ENCODE results near the gene TENM4. TPM values are rescaled to one million over a fixed set of nuclear protein-coding genes. Genes with fewer than 3 reads are reported as not detected.

Gene TENM4
- total and polyA plus RNA-seq, 10 of the 15 experiments (the other 5 are each of a cell fraction or from before 2014, with no cell fraction given) = 0.03 to 0.12 (median 0.06) TPM; not detected in 7

DNA sequence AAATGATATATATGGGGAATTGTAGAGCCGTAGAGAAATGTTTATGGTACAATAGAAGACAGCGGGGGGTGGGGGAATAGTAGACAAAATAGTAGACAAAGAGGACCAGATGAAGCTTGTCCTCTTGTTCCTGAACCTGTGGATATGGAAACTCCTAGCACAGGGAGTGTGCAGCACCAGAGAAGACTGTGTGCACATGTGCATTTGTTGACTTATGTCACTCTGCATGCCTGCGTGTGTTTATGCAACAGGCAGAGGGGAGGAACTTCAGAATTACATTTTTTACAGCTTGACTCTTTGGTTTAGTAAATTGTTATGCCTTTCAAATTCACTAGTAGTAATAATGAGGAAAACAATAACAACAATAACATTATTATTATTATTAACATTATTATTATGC lies 36.0 kb downstream of the TENM4 start:
- no peak overlapping the region for H3K4me3 ChIP-seq
- ChIA-PET RAD21 (ENCODE audit: unreplicated experiment) (interaction anchor here (1.0 to 1.9 kb wide), 3 partner anchors 11 to 88 kb away, joined by 4 to 5 read pairs (median 4); no protein-coding TSS in a partner anchor), SMC1A (ENCODE audit: uncharacterized antibody, unreplicated experiment) (interaction anchor here (0.7 to 7.2 kb wide), 8 partner anchors 9 to 87 kb away, joined by 3 to 127 read pairs (median 5); no protein-coding TSS in a partner anchor), POLR2A (interaction anchor here (1.1 kb wide), 1 partner anchor 9 kb away, joined by 3 read pairs; no protein-coding TSS in a partner anchor), CTCF (interaction anchor here (0.6 to 6.6 kb wide), 6 partner anchors 14 to 86 kb away, joined by 3 to 230 read pairs (median 6); no protein-coding TSS in a partner anchor)
- in situ Hi-C loops (cut with MboI) = loop anchor here (5.0 kb wide), 1 partner anchor 77 kb away; no protein-coding TSS in a partner anchor
- intact Hi-C loops (cut with micrococcal nuclease; ENCODE audit: unreplicated experiment) = no loop called here
- ATAC-seq (no peak), DNase-seq (ENCODE audit: low read depth, low spot score) (no peak), FAIRE-seq (no peak)
- TF ChIP-seq RAD51 (IDR thresholded peaks at IDR 0.05) = no peak
- TF ChIP-seq CHD2 (IDR thresholded peaks at IDR 0.05; ENCODE audit: borderline replicate concordance, low read depth, low read length) = no peak
- no peak for TF ChIP-seq ETV6 (conservative IDR thresholded peaks at IDR 0.05 in 1 of 2, IDR thresholded peaks at IDR 0.05 in 1 of 2; ENCODE audit: borderline replicate concordance in 1 of 2, low read depth in 1 of 2)
- no peak for TF ChIP-seq RFX5 (IDR thresholded peaks at IDR 0.05; ENCODE audit: low read depth, low read length)
- no peak for TF ChIP-seq HCFC1 (IDR thresholded peaks at IDR 0.05; ENCODE audit: low read length)
- TF ChIP-seq SMAD1 (IDR thresholded peaks at IDR 0.05; ENCODE audit: low read depth, partially characterized antibody) = no peak
- no peak for TF ChIP-seq EZH2 (IDR thresholded peaks at IDR 0.05; ENCODE audit: borderline replicate concordance, control insufficient read depth, low read depth, low read length)
- no peak for TF ChIP-seq KLF5 (IDR thresholded peaks at IDR 0.05; ENCODE audit: partially characterized antibody)
- TF ChIP-seq, protein P1, sequence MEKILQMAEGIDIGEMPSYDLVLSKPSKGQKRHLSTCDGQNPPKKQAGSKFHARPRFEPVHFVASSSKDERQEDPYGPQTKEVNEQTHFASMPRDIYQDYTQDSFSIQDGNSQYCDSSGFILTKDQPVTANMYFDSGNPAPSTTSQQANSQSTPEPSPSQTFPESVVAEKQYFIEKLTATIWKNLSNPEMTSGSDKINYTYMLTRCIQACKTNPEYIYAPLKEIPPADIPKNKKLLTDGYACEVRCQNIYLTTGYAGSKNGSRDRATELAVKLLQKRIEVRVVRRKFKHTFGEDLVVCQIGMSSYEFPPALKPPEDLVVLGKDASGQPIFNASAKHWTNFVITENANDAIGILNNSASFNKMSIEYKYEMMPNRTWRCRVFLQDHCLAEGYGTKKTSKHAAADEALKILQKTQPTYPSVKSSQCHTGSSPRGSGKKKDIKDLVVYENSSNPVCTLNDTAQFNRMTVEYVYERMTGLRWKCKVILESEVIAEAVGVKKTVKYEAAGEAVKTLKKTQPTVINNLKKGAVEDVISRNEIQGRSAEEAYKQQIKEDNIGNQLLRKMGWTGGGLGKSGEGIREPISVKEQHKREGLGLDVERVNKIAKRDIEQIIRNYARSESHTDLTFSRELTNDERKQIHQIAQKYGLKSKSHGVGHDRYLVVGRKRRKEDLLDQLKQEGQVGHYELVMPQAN (conservative IDR thresholded peaks at IDR 0.05) = no peak
- TF ChIP-seq, protein P2, sequence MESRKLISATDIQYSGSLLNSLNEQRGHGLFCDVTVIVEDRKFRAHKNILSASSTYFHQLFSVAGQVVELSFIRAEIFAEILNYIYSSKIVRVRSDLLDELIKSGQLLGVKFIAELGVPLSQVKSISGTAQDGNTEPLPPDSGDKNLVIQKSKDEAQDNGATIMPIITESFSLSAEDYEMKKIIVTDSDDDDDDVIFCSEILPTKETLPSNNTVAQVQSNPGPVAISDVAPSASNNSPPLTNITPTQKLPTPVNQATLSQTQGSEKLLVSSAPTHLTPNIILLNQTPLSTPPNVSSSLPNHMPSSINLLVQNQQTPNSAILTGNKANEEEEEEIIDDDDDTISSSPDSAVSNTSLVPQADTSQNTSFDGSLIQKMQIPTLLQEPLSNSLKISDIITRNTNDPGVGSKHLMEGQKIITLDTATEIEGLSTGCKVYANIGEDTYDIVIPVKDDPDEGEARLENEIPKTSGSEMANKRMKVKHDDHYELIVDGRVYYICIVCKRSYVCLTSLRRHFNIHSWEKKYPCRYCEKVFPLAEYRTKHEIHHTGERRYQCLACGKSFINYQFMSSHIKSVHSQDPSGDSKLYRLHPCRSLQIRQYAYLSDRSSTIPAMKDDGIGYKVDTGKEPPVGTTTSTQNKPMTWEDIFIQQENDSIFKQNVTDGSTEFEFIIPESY (IDR thresholded peaks at IDR 0.05) = no peak
- TF ChIP-seq ZNF622 (IDR thresholded peaks at IDR 0.05) = no peak
- H3K79me2 ChIP-seq (ENCODE audit: control insufficient read depth, insufficient read depth, low read length) = no peaks in the 10 kb centered on the region
- H2AFZ ChIP-seq (ENCODE audit: control insufficient read depth, low read depth, low read length) = no peak overlapping the region
- 69% methylated on average over 3 of the region's 3 CpGs for WGBS (ENCODE audit: insufficient coverage, insufficient replicate concordance, low lambda C conversion rate, missing lambda C conversion rate)
- no peaks in the 10 kb centered on the region for H3K27me3 ChIP-seq (replicated peaks in 1 of 2; ENCODE audit: control insufficient read depth in 2 of 2, insufficient read depth in 2 of 2, low read length in 1 of 2)
- H3K9ac ChIP-seq (ENCODE audit: control insufficient read depth, insufficient read depth, low read length) = no peak overlapping the region
- H3K27ac ChIP-seq (ENCODE audit: control insufficient read depth, insufficient read depth) = no peak overlapping the region
- H3K4me2 ChIP-seq (ENCODE audit: control insufficient read depth, insufficient read depth) = no peak overlapping the region
- no peaks in the 10 kb centered on the region for H3K9me3 ChIP-seq (replicated peaks; ENCODE audit: control insufficient read depth, insufficient read depth, low read length)
- no peaks in the 10 kb centered on the region for H4K20me1 ChIP-seq (ENCODE audit: control insufficient read depth, insufficient read depth)
- peaks cover 9% of the 10 kb centered on the region for H3K4me1 ChIP-seq (ENCODE audit: control insufficient read depth, insufficient read depth, low read length)
- H3K36me3 ChIP-seq (ENCODE audit: control insufficient read depth in 2 of 2, insufficient read depth in 2 of 2, low read length in 1 of 2) = no peaks in the 10 kb centered on the region
- no TSS peak for BruUV-seq (replicated peaks)
